Type B pancreatic cell (in vitro differentiated cells): ENCODE data around the gene TMEM150B. TPM values are rescaled to one million over a fixed set of nuclear protein-coding genes. Genes with fewer than 3 reads are reported as not detected.

Experiments used
- DNase-seq: peaks from one replicate; pipeline ENCODE4 v3.0.0; 2021; ENCODE audit warnings: mixed read lengths; ENCODE audit not compliant: unreplicated experiment; ENCODE audit errors: extremely low spot score
- H3K27ac Mint-ChIP-seq: 2 replicates; pipeline ENCODE4 v1.8.0; 2021; ENCODE audit warnings: mild to moderate bottlenecking, mixed read lengths
- H3K27me3 Mint-ChIP-seq: 2 replicates; pipeline ENCODE4 v1.8.0; 2021; ENCODE audit warnings: mixed read lengths
- H3K36me3 Mint-ChIP-seq: 2 replicates; pipeline ENCODE4 v1.8.0; 2021; ENCODE audit warnings: mixed read lengths
- H3K4me1 Mint-ChIP-seq: one replicate; pipeline ENCODE4 v1.8.0; 2021; ENCODE audit warnings: mixed read lengths; ENCODE audit not compliant: unreplicated experiment
- H3K4me3 Mint-ChIP-seq: 2 replicates; pipeline ENCODE4 v1.8.0; 2021; ENCODE audit warnings: mild to moderate bottlenecking, mixed read lengths
- H3K9me3 Mint-ChIP-seq: 2 replicates; pipeline ENCODE4 v1.8.0; 2021; ENCODE audit warnings: mixed read lengths
- total RNA-seq: library from RNA; stranded (reverse); gene quantifications from 2 replicates; pipeline ENCODE4 v1.2.1, GENCODE V29; 2021; ENCODE audit warnings: low replicate concordance
- TF ChIP-seq, protein P1 (sequence below): fragments of 200-600 bp; sonication (generic); conservative IDR thresholded peaks from 2 replicates; pipeline ENCODE4 v1.5.0; 2021; ENCODE audit warnings: antibody characterized with exemption, mild to moderate bottlenecking

TMEM150B gene
- total RNA-seq, 1 donor from 2014 or later: 1.2 TPM

DNA sequence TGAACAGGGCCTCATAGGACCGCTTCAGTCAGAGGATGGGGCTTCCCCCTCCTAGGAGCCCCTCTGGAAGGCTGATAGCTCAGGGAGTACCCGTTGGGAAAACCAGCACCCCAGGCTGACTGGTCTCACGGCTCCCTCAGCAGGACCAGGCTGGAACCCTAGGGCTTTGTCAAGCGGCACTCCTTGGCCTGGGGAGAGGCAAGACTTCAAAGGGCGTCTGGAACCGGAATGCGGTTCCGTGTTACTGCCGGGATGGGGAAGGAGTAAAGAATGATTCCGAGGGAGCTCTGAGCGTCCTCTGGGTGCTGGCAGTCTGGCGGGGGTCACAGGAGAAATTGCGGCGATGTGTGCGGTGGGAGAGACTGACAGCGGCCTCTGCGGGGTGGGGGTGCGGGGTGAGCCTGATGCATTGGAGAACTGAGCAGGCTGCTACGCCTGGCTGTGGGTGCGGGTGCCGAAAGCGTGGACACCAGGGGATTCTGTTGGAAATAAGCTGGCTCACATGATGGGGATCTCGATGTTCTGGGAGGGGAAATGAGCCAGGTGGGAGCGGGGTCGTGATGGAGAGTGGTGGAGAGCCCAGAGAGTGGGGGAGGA lies 27.5 kb upstream of the TMEM150B start:
- Mint-ChIP-seq H3K4me1 (peaks cover 12% of the 10 kb centered on the region), H3K36me3 (no peaks in the 10 kb centered on the region), H3K4me3 (peak overlapping the region; percentile 79), H3K27ac (no peak overlapping the region), H3K27me3 (peaks cover 66% of the 10 kb centered on the region), H3K9me3 (no peaks in the 10 kb centered on the region)
- TF ChIP-seq, protein P1, sequence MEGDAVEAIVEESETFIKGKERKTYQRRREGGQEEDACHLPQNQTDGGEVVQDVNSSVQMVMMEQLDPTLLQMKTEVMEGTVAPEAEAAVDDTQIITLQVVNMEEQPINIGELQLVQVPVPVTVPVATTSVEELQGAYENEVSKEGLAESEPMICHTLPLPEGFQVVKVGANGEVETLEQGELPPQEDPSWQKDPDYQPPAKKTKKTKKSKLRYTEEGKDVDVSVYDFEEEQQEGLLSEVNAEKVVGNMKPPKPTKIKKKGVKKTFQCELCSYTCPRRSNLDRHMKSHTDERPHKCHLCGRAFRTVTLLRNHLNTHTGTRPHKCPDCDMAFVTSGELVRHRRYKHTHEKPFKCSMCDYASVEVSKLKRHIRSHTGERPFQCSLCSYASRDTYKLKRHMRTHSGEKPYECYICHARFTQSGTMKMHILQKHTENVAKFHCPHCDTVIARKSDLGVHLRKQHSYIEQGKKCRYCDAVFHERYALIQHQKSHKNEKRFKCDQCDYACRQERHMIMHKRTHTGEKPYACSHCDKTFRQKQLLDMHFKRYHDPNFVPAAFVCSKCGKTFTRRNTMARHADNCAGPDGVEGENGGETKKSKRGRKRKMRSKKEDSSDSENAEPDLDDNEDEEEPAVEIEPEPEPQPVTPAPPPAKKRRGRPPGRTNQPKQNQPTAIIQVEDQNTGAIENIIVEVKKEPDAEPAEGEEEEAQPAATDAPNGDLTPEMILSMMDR: no peak
- no peak for DNase-seq

- no peaks in the 10 kb centered on the region for H3K36me3 Mint-ChIP-seq
- no peak for DNase-seq
- no peaks in the 10 kb centered on the region for H3K9me3 Mint-ChIP-seq
- peaks cover 9% of the 10 kb centered on the region for H3K4me1 Mint-ChIP-seq
- H3K4me3 Mint-ChIP-seq: no peak overlapping the region
- TF ChIP-seq, protein P1: no peak
- no peak overlapping the region for H3K27ac Mint-ChIP-seq
- peaks cover 60% of the 10 kb centered on the region for H3K27me3 Mint-ChIP-seq
These were observed 26.9 kb upstream of the TMEM150B start for GRCh38 chr19:55352040-55352439.

DNA sequence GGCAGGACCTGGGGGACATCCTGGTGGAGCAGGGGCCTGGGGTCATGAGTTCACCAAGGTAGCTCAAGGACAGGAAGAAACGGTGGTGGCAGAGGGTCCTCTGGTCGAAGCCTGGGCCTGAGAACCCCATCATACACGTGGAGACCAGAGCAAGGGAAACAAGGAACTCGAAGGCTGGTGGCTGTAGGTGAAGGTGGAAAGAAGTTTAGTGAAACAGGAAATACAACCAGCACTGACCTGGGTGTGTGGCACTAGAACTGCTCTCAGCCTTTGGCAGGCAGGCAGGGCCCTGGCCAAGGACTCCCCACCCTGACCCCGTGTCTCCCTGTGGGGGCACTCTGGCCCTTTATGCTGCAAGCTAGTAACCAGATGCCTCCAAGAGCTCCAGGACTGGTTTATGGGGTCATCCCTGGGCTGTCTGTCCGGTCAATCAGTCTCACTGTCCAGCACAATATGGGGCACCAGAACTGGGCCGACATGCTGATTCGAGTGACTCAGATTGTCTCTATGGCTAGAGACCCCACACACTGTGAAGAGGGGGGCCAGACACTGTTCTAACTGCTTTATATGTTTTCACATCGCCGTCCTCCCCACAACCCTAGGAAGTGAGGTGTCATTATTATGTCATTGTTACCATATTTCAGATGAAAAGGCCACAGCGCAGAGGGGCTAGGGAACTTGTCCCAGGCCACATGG lies 25.6 kb upstream of the TMEM150B start:
- no peaks in the 10 kb centered on the region for H3K9me3 Mint-ChIP-seq
- DNase-seq: no peak
- H3K4me1 Mint-ChIP-seq: peaks cover 9% of the 10 kb centered on the region
- H3K36me3 Mint-ChIP-seq: no peaks in the 10 kb centered on the region
- H3K27me3 Mint-ChIP-seq: peaks cover 47% of the 10 kb centered on the region
- H3K4me3 Mint-ChIP-seq: peak overlapping the region; percentile 41
- TF ChIP-seq, protein P1: no peak
- no peak overlapping the region for H3K27ac Mint-ChIP-seq

- Mint-ChIP-seq H3K36me3 (no peaks in the 10 kb centered on the region), H3K9me3 (no peaks in the 10 kb centered on the region), H3K4me3 (no peak overlapping the region), H3K4me1 (peaks cover 15% of the 10 kb centered on the region), H3K27ac (no peak overlapping the region), H3K27me3 (peaks cover 32% of the 10 kb centered on the region)
- no peak for DNase-seq
- TF ChIP-seq, protein P1: no peak
These were observed 23.3 kb upstream of the TMEM150B start for GRCh38 chr19:55348317-55349034.

GRCh38 chr19:55347442-55348009 lies 22.4 kb upstream of the TMEM150B start:
- H3K36me3 Mint-ChIP-seq: no peaks in the 10 kb centered on the region
- H3K9me3 Mint-ChIP-seq: no peaks in the 10 kb centered on the region
- no peak for DNase-seq
- no peak overlapping the region for H3K27ac Mint-ChIP-seq
- peaks cover 15% of the 10 kb centered on the region for H3K4me1 Mint-ChIP-seq
- H3K4me3 Mint-ChIP-seq: no peak overlapping the region
- TF ChIP-seq, protein P1: no peak
- peaks cover 22% of the 10 kb centered on the region for H3K27me3 Mint-ChIP-seq
